GM12801 (cell line): ENCODE results near the gene PLA2G4E.

ENCODE experiments used
- CTCF ChIP-seq: IDR thresholded peaks from one replicate; pipeline ENCODE4 v1.5.1; 2011; ENCODE audit warnings: control low read depth; ENCODE audit not compliant: insufficient read length; ENCODE audit errors: extremely low read depth

PLA2G4E gene

GRCh38 chr15:42012241-42012640 lies 8.6 kb downstream of the PLA2G4E start:
- no peak for TF ChIP-seq CTCF

GRCh38 chr15:42011074-42011473 lies 9.8 kb downstream of the PLA2G4E start:
- TF ChIP-seq CTCF, result no peak

- no peak for TF ChIP-seq CTCF
Measured at GRCh38 chr15:42010434-42010833, 10.4 kb downstream of the PLA2G4E start.

- TF ChIP-seq CTCF, result no peak
Measured at GRCh38 chr15:42009474-42009873, 11.4 kb downstream of the PLA2G4E start.

GRCh38 chr15:42009022-42009421 lies 11.8 kb downstream of the PLA2G4E start:
- TF ChIP-seq CTCF, result no peak

- TF ChIP-seq CTCF, result no peak
Measured at GRCh38 chr15:42007386-42007785, 13.5 kb downstream of the PLA2G4E start.

- no peak for TF ChIP-seq CTCF
Measured at GRCh38 chr15:42002333-42002732, 18.5 kb downstream of the PLA2G4E start.

- no peak for TF ChIP-seq CTCF
Measured at GRCh38 chr15:42001236-42001635, 19.6 kb downstream of the PLA2G4E start.
